Stimulated activated CD8-positive, alpha-beta memory T cell treated with anti-CD3 and anti-CD28 coated beads, Interleukin-7, amount 100 ng/mL, for 4 hours (primary cell): ENCODE data around the gene BCOR.
A peak's percentile ranks its signal among the peaks of the same experiment; 100 is the strongest.

Source experiments
- DNase-seq, 2 donors: peaks; one replicate each; pipeline ENCODE4 v3.0.0-alpha.2; 2020; ENCODE audit warnings: low read depth in 2 of 2

The BCOR gene

GRCh38 chrX:40098264-40099054, 701 bp upstream of the BCOR start:
- DNase-seq, result peak in 1 of 2 donors; percentile 58

- peak in 1 of 2 donors; percentile 41 for DNase-seq
Observed at GRCh38 chrX:40097141-40097503, 636 bp downstream of the BCOR start.

DNA sequence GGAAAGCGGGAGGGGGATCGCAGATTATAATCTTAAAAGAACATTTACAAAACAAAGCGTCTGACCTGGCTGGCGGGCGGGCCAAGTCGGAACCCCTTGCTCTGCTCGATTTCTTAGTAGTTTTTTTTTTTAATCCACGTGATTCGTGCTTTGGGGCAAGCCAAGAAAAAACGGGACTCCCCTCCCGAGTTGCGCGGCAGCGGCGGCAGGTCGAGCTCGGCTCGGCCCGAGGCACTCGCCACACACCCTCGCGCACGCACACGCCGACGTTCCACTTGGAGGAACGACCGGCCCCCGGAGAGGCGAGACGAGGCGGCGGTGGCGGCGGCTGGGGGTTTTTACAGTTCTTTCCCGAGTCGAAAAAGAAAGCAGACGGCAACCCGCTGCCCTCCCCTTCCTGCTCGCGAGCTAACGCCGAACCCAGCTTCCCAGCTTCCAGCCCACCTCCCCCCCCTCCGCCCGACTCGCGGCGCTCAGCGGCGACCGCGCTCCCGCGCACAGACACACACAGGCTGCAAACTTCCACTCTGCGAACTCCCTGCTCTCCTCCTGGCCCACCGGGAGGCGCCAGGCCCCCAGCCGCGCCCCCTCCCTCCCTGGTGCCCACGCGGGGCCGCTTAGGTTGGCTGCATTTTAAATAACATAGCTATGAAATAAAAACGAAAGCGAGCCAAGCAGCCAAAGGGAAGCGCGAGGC, 1.2 kb downstream of the BCOR start:
- DNase-seq, result peak in 1 of 2 donors; percentile 68

- peak in 1 of 2 donors; percentile 22 for DNase-seq
Observed at GRCh38 chrX:40095583-40096394, 2.0 kb downstream of the BCOR start.

DNA sequence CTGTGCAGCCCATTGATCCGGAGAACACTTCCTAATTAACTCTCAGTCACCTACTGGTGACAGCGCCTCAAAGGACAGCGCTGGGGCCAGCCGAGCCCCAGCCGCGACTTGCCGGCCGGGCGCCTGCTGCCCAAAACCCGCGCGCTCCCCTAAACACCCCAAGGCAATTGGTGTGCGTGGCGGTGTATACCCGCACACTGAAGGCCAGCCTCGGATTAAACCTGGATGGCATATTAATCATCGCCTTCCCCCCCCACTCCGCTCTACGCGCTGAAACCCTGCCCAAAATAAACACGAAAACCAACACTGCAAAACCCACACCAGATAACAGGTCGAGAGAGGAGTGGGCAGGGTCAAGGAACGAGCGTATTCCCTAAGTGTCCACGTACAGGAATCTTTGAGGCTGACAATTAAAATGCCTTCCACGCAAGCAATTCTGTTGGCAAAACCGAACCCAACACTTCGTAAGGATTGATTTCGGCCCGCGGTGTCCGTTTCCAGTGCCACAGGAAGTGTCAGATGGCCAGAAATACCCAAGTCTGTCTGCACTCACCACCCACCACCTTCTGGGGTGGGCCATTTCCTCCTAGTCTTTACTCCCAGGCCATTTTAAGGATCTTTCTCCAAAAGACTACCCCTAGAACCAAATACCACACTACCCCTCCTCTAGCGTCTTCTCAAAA, 2.7 kb downstream of the BCOR start:
- no peak for DNase-seq

GRCh38 chrX:40094041-40094899, 3.5 kb downstream of the BCOR start:
- no peak for DNase-seq

GRCh38 chrX:40093586-40093985, 4.2 kb downstream of the BCOR start:
- no peak for DNase-seq

DNA sequence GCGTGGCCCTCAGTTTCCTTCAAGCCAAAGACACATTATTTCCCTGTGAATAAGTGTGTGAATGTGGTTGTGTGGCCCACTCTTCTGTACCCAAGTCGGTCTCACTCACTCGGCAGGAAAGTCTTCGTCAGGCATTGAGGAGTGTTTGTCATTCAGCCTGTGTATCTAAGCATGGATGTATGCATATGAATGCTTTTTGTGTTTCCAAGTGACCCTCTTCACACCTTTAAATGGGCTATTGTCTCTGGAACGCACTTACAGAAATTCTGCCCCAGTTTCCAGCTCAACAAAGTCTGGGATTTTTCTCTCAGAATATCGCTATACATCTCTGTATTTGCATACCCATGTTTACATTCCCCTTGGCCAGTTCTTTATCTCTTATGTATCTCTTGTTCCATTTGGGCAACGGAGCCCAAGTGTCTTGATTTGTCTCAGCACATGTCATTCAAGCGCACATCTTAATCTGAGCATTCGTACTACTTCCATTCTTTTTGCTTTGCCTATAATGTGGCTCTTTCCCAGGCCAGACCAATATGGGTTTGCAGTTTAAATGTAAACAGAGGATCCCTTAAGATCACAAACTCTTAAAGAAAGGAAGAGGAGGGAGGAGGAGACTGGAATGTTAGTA, 4.8 kb downstream of the BCOR start:
- no peak for DNase-seq

DNA sequence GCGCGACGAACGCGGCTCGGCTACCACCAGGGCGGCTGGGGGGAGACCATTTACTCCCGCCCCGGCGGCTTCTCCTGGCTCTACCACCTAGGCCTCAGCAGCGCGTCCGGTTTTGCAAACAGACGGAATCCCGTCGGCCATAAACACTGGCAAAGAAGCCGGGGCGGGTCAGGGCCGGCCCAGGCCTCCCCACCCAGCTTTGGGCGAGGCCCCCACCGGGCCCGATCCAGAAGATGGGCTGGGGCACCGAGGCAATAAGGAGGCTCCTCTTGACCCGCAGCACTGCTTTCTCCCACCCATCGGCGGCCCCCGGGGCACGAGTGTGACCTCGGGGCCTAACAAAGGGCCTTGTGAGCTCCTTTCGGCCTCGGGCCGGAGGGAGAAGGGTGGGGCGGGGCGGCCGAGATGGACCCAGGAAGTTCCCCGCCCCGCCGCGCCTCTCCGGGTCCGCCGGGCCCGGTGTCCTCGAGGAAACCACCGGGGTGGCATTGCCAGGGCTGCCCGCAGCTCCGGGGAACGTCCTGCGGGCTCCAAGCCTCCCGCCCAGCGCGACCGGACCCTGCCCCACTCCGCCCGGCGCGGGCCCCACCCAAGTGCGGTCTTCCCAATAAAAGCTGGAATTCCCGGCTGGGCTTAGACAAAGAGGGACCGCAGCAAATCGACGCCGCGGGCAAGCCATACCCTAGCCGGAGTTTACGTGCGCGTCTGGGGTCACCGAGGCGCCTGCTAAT, 5.9 kb downstream of the BCOR start:
- no peak for DNase-seq

DNA sequence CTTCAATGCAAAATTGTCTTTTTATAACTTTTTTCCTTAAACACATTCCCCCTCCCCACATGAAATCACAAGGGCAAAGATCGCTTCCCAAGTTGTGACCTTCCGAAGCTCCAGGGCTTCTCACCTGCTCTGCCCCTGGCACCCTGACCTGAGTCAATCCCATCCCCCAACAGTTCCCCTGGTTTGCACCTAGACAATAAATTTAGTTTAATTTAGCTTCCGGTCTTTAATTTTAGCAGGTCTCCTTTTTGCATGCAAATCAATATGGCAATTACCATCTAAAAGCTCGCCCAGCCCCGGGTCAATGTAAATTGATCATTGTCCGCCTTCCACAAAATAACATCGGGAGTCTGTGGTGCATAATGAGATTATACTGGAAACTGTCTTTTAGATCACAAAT, 6.8 kb downstream of the BCOR start:
- DNase-seq, result no peak

GRCh38 chrX:40090050-40090804, 7.5 kb downstream of the BCOR start:
- DNase-seq, result no peak

DNA sequence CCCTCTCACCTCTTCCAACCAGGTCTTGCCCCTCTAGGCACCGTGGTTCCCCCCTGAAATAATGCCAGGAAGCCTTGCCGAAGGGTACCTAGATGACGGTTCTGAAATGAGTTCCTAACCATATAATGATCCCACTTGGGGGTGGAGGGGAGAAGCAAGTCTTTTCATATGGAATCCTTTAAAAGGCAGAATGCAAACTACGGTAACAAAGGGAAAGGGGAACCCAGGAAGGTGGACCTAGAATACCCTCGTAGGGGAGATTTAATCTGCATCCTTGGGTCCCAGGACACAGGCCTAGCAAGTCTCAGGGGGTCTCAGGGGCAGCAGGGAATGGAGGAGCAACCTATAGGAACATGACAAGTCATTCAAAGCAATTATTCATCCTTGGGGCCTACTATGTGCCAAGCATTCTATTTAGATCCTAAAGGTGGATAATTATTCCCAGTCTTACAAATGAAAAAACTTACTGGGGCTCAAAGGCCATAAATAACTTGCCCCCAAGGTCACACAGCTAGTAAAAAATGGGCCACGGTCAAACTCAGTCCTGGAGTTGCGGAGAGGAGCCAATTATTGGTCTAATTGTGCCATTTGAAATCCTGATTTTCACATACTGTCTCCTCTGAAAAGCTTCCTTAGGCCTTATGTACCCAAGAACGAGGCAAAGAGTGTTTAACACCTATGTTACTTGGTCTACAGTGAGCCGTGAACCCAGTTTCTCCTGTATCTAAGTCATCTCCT, 8.8 kb downstream of the BCOR start:
- DNase-seq, result no peak

DNA sequence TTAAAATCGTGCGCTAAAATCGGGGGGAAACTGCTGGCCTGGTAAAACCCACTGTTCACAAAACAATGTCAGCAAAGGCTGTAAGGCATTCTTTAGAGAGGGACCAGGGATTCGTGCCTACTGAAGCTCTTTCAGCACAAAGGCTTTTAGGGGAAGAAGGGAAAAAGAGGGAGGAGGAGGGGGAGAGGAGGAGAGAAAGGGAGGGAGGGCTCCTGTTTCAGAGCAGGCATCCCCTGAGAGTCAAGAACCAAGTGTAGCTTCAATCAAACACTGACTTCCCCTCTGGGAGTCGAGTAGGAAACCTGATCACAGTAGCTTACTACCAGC, 9.5 kb downstream of the BCOR start:
- no peak for DNase-seq

- DNase-seq, result no peak
Observed at GRCh38 chrX:40087425-40088298, 10.1 kb downstream of the BCOR start.

DNA sequence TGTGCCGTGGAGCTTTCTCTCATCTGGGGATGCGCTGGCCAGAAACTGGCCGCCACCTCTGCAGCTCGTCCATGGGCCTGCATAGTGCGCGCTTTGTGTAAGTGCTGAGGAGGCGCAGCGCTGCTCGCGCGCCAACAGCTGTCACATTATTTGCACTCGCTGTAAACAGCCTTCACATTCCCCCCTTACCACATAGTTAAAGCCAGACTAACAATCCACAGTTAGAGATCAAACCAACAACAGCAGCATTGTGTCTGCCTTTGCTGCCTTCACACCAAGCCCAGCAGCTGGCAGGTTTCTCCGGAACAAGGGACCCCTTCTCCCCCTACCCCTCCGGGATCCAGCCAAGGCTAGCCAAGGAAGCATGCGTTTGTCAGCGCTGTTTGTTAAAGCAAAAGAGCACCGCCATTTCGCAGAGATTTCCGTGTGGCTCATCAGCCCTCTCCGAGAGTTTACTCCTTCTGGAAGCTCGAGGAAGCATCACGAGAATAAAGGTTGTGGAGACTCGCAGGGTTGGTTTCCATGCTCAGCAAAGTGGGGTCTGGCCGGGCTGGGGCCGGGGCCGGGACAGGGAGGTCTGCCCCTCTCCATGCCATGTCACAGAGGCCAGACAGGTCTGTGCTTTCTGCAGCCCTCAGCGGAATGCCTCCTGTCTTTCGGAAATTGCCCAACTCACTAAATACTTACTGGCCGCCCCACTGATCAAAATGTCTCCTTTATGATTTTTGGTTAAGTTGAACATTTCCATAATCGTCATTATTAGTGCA, 11.0 kb downstream of the BCOR start:
- DNase-seq, result no peak

- no peak for DNase-seq
Observed at GRCh38 chrX:40085714-40086113, 12.0 kb downstream of the BCOR start.

- no peak for DNase-seq
Observed at GRCh38 chrX:40085102-40085551, 12.6 kb downstream of the BCOR start.
